Tibial nerve (tissue), 4 donors: ENCODE results near the gene CD247.

ENCODE experiments used
- EP300 ChIP-seq, 2 donors: sonication (generic); formaldehyde crosslinking; IDR thresholded peaks; one replicate each; pipeline ENCODE4 v1.6.1; 2017; ENCODE audit warnings: antibody characterized with exemption in 2 of 2, mild to moderate bottlenecking in 1 of 2
- TF ChIP-seq, protein P1 (sequence below), 5 experiments: fragments of 200-600 bp in 3 of 5; fragments of 450-650 bp in 2 of 5; sonication (generic) in 3 of 5; IDR thresholded peaks; one replicate each; pipeline ENCODE4 v1.5.1; 2016 to 2019; ENCODE audit warnings: antibody characterized with exemption in 5 of 5, mild to moderate bottlenecking in 3 of 5, moderate library complexity in 2 of 5

DNA sequence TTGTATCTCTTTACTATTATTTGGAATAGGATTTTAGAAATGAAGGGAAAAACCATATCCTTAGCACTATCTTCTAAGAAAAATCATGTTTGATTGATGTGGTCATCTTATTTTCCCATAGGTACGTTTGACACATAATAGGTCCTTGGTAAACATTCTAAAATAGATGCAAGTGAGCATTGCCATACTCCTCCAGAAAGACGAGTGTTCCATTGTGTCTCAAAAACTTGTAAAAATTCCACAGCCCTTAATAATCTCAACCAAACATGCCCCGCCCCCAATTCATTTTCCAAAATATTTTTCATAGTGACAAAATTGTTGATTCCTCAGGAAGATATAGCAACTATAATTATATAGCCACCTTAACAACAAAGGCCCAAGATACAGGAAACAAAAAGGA lies 113.4 kb downstream of the CD247 start:
- TF ChIP-seq, protein P1, sequence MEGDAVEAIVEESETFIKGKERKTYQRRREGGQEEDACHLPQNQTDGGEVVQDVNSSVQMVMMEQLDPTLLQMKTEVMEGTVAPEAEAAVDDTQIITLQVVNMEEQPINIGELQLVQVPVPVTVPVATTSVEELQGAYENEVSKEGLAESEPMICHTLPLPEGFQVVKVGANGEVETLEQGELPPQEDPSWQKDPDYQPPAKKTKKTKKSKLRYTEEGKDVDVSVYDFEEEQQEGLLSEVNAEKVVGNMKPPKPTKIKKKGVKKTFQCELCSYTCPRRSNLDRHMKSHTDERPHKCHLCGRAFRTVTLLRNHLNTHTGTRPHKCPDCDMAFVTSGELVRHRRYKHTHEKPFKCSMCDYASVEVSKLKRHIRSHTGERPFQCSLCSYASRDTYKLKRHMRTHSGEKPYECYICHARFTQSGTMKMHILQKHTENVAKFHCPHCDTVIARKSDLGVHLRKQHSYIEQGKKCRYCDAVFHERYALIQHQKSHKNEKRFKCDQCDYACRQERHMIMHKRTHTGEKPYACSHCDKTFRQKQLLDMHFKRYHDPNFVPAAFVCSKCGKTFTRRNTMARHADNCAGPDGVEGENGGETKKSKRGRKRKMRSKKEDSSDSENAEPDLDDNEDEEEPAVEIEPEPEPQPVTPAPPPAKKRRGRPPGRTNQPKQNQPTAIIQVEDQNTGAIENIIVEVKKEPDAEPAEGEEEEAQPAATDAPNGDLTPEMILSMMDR (IDR thresholded peaks at IDR 0.05) = no peak
- TF ChIP-seq EP300 (IDR thresholded peaks at IDR 0.05) = no peak
